SK-N-SH (cell line): Measurements from ENCODE around the gene FGGY. TPM values are rescaled to one million over a fixed set of nuclear protein-coding genes. Genes with fewer than 3 reads are reported as not detected.

Experiments
- CTCF ChIA-PET: fragments of 300-600, 350-600 bp; formaldehyde crosslinking; extraction: SDS; loops from one replicate; lab custom pipeline; 2021; lab: Yijun Ruan, JAX
- POLR2A ChIA-PET: fragments of 350-600 bp; sonication (Branson Sonifier 250); formaldehyde crosslinking; extraction: SDS; loops from one replicate; lab custom pipeline; 2020; ENCODE audit warnings: antibody characterized with exemption, inconsistent platforms; lab: Yijun Ruan, JAX
- DNase-seq: peaks from one replicate; pipeline ENCODE4 v3.0.0; 2012
- H2AFZ ChIP-seq: fragments of 200-600 bp; sonication (generic); 2 replicates; pipeline ENCODE4 v1.8.1; 2016; ENCODE audit warnings: antibody characterized with exemption, mild to moderate bottlenecking, low read depth
- H3F3A ChIP-seq: fragments of 200-600 bp; sonication (generic); replicated peaks from 2 replicates; pipeline ENCODE3; 2016; ENCODE audit warnings: antibody characterized with exemption, mild to moderate bottlenecking; ENCODE audit not compliant: insufficient read depth
- H3K27ac ChIP-seq, 2 experiments: fragments of 200-500 bp in 1 of 2; fragments of 200-600 bp in 1 of 2; sonication (Bioruptor generic) in 1 of 2; sonication (generic), shearing (Covaris generic) in 1 of 2; 2 replicates each; pipeline versions ENCODE4 v1.5.1 to v1.6.1; 2014 to 2016; ENCODE audit warnings: low read depth in 2 of 2, inconsistent platforms in 1 of 2, low read length in 1 of 2, mild to moderate bottlenecking in 1 of 2, mixed read lengths in 1 of 2
- H3K27me3 ChIP-seq: fragments of 200-600 bp; sonication (generic), shearing (Covaris generic); 2 replicates; pipeline ENCODE4 v1.6.1; 2016; ENCODE audit warnings: mixed run types; ENCODE audit not compliant: insufficient read depth
- H3K36me3 ChIP-seq, 2 experiments: fragments of 200-500 bp in 1 of 2; fragments of 200-600 bp in 1 of 2; sonication (Bioruptor generic) in 1 of 2; sonication (generic) in 1 of 2; replicated peaks in 1 of 2; 2 replicates each; pipeline versions ENCODE3 to v1.5.1; 2014 to 2016; ENCODE audit warnings: low read length in 1 of 2, mild to moderate bottlenecking in 1 of 2; ENCODE audit not compliant: insufficient read depth in 2 of 2, control insufficient read depth in 1 of 2
- H3K4me1 ChIP-seq, 2 experiments: fragments of 200-500 bp in 1 of 2; fragments of 200-600 bp in 1 of 2; sonication (Bioruptor generic) in 1 of 2; sonication (generic), shearing (Covaris generic) in 1 of 2; 2 replicates each; pipeline versions ENCODE4 v1.5.1 to v1.6.1; 2014 to 2016; ENCODE audit warnings: low read depth in 1 of 2, low read length in 1 of 2, mixed run types in 1 of 2; ENCODE audit not compliant: insufficient read depth in 2 of 2, control insufficient read depth in 1 of 2
- H3K4me2 ChIP-seq: fragments of 200-600 bp; sonication (generic), shearing (Covaris generic); 2 replicates; pipeline ENCODE4 v1.6.1; 2017; ENCODE audit warnings: mixed run types
- H3K4me3 ChIP-seq, 2 experiments: fragments of 200-500 bp in 1 of 2; fragments of 200-600 bp in 1 of 2; sonication (Bioruptor generic) in 1 of 2; sonication (generic), shearing (Covaris generic) in 1 of 2; 2 replicates each; pipeline versions ENCODE4 v1.5.1 to v1.8.1; 2014 to 2016; ENCODE audit warnings: low read depth in 2 of 2, inconsistent platforms in 1 of 2, low read length in 1 of 2, mild to moderate bottlenecking in 1 of 2, mixed read lengths in 1 of 2, moderate library complexity in 1 of 2
- H3K79me2 ChIP-seq: fragments of 200-600 bp; sonication (generic); 2 replicates; pipeline ENCODE4 v1.8.1; 2017; ENCODE audit warnings: mild to moderate bottlenecking; ENCODE audit not compliant: insufficient read depth
- H3K9ac ChIP-seq: fragments of 200-600 bp; sonication (generic); 2 replicates; pipeline ENCODE4 v1.6.1; 2017; ENCODE audit warnings: mixed run types
- H3K9me2 ChIP-seq: fragments of 200-600 bp; sonication (generic); 2 replicates; pipeline ENCODE4 v1.6.1; 2017; ENCODE audit warnings: mixed run types
- H3K9me3 ChIP-seq: fragments of 200-600 bp; sonication (generic); 2 replicates; pipeline ENCODE4 v1.6.1; 2017; ENCODE audit warnings: mixed run types, mild to moderate bottlenecking, moderate library complexity
- H4K20me1 ChIP-seq: fragments of 200-600 bp; sonication (generic); 2 replicates; pipeline ENCODE4 v1.6.1; 2017; ENCODE audit warnings: mild to moderate bottlenecking, mixed run types; ENCODE audit not compliant: insufficient read depth
- CTCF ChIP-seq: fragments of 200-600 bp; sonication (generic); IDR thresholded peaks from 2 replicates; pipeline ENCODE4 v1.6.1; 2017; ENCODE audit warnings: antibody characterized with exemption, mild to moderate bottlenecking, moderate library complexity
- EP300 ChIP-seq, 2 experiments: IDR thresholded peaks; 2 replicates each; pipeline versions ENCODE4 v1.4.0 to v1.6.1; 2012; ENCODE audit warnings: borderline replicate concordance in 1 of 2, low read depth in 1 of 2, low read length in 1 of 2
- FOXJ3 ChIP-seq: sonication (generic); formaldehyde crosslinking; IDR thresholded peaks from 2 replicates; pipeline ENCODE4 v1.5.1; 2020; ENCODE audit warnings: mild to moderate bottlenecking, missing genetic modification reagents
- IRF3 ChIP-seq: fragments of 150-350 bp; IDR thresholded peaks from 2 replicates; pipeline ENCODE4 v1.6.1; 2016; ENCODE audit warnings: mild to moderate bottlenecking, low read depth, low read length
- POLR2AphosphoS5 ChIP-seq: IDR thresholded peaks from 2 replicates; pipeline ENCODE4 v1.6.1; 2012; ENCODE audit warnings: low read depth, low read length
- RAD21 ChIP-seq: IDR thresholded peaks from 2 replicates; pipeline ENCODE4 v1.6.1; 2012; ENCODE audit warnings: mild to moderate bottlenecking, low read length
- RCOR1 ChIP-seq: fragments of 150-350 bp; IDR thresholded peaks from 2 replicates; pipeline ENCODE4 v1.6.1; 2017; ENCODE audit warnings: antibody characterized with exemption, low read length
- RXRA ChIP-seq: IDR thresholded peaks from 2 replicates; pipeline ENCODE4 v1.4.0; 2012; ENCODE audit warnings: low read depth, mild to moderate bottlenecking, borderline replicate concordance
- SIN3A ChIP-seq: IDR thresholded peaks from 2 replicates; pipeline ENCODE4 v1.6.1; 2012; ENCODE audit warnings: low read depth, mild to moderate bottlenecking, low read length, moderate library complexity, borderline replicate concordance
- TAF1 ChIP-seq: IDR thresholded peaks from 2 replicates; pipeline ENCODE4 v1.6.1; 2012; ENCODE audit warnings: low read depth, mild to moderate bottlenecking, low read length, moderate library complexity, borderline replicate concordance
- TEAD4 ChIP-seq: IDR thresholded peaks from 2 replicates; pipeline ENCODE4 v1.4.0; 2012; ENCODE audit warnings: mild to moderate bottlenecking, borderline replicate concordance; ENCODE audit not compliant: insufficient read depth
- USF1 ChIP-seq: IDR thresholded peaks from 2 replicates; pipeline ENCODE4 v1.4.0; 2012; ENCODE audit warnings: low read depth, borderline replicate concordance
- YY1 ChIP-seq: IDR thresholded peaks from 2 replicates; pipeline ENCODE4 v1.4.0; 2012; ENCODE audit warnings: low read depth, mild to moderate bottlenecking
- WGBS: methylation state at CpG from one replicate; pipeline ENCODE4 v1.1.6; 2017; ENCODE audit warnings: low lambda C conversion rate; 5-methylcytosine and 5-hydroxymethylcytosine counted together
- polyA plus RNA-seq, 3 experiments: library from polyadenylated mRNA; depleted of rRNA; stranded (reverse); fragments of >200 nt; gene quantifications; 2 replicates each; pipeline ENCODE4 v1.2.3, GENCODE V29; 2012

FGGY gene
- polyA plus RNA-seq, 1 of the 3 experiments (the other 2 are of a cell fraction), result 10.3 TPM

GRCh38 chr1:59292562-59292961 lies 4.3 kb upstream of the FGGY start:
- H3K9me3 ChIP-seq, result no peaks in the 10 kb centered on the region
- POLR2A ChIA-PET, result no interaction called here
- WGBS, result 89% methylated on average over 2 of the region's 2 CpGs

More at GRCh38 chr1:59292562-59292961, 4.3 kb upstream of the FGGY start:
- Histone ChIP-seq H3K4me1 (peaks cover 0 to 4% of the 10 kb centered on the region in 2 experiments; a peak in 1 of 4 replicates), H2AFZ (no peak overlapping the region), H3K4me3 (no peak overlapping the region), H3K9ac (no peak overlapping the region), H3K27ac (no peak overlapping the region), H4K20me1 (no peaks in the 10 kb centered on the region), H3K27me3 (no peaks in the 10 kb centered on the region), H3K4me2 (no peak overlapping the region), H3K9me2 (no peaks in the 10 kb centered on the region), H3K36me3 (peaks cover 0 to 1% of the 10 kb centered on the region in 2 experiments), H3F3A (peaks cover 12% of the 10 kb centered on the region), H3K79me2 (no peaks in the 10 kb centered on the region)
- TF ChIP-seq USF1 (no peak), POLR2AphosphoS5 (no peak), EP300 (IDR thresholded peaks at IDR 0.05; ENCODE audit: borderline replicate concordance in 1 of 2, low read depth in 1 of 2, low read length in 1 of 2) (no peak), CTCF (no peak), RAD21 (no peak), FOXJ3 (CRISPR knock-in tag) (no peak), SIN3A (no peak), RXRA (no peak), RCOR1 (no peak), TEAD4 (no peak), IRF3 (no peak), YY1 (no peak), TAF1 (no peak)
- CTCF ChIA-PET, result no interaction called here
- no peak for DNase-seq
